Stimulated activated naive B cell treated with anti-CD40 and anti-IgM and Interleukin-4, amounts not matched to agents 10 μg/mL and 1 μg/mL and 100 μg/mL, for 72 hours (primary cell): ENCODE data around the gene RAD51B.
A peak's percentile ranks its signal among the peaks of the same experiment; 100 is the strongest.

Source experiments
- ATAC-seq, 2 donors: fragments of 150-1000 bp; cut with Tn5 transposase; replicated peaks; 2 replicates each; pipeline ENCODE4 v1.10.0; 2021; ENCODE audit warnings: moderate library complexity in 1 of 2
- DNase-seq: peaks from one replicate; pipeline ENCODE4 v3.0.0; 2021
- H3K27ac Mint-ChIP-seq: one replicate; pipeline ENCODE4 v1.8.0; 2022; ENCODE audit warnings: mild to moderate bottlenecking, mixed read lengths
- H3K27me3 Mint-ChIP-seq, 2 donors: one replicate each; pipeline ENCODE4 v1.8.0; 2022; ENCODE audit warnings: mixed read lengths in 2 of 2
- H3K36me3 Mint-ChIP-seq, 2 donors: one replicate each; pipeline ENCODE4 v1.8.0; 2022; ENCODE audit warnings: mixed read lengths in 2 of 2, mild to moderate bottlenecking in 1 of 2
- H3K4me1 Mint-ChIP-seq, 2 donors: one replicate each; pipeline ENCODE4 v1.8.0; 2022; ENCODE audit warnings: mixed read lengths in 2 of 2, mild to moderate bottlenecking in 1 of 2
- H3K4me3 Mint-ChIP-seq, 2 donors: one replicate each; pipeline ENCODE4 v1.8.0; 2022; ENCODE audit warnings: mild to moderate bottlenecking in 2 of 2, mixed read lengths in 2 of 2, moderate library complexity in 1 of 2
- H3K9me3 Mint-ChIP-seq, 2 donors: one replicate each; pipeline ENCODE4 v1.8.0; 2022; ENCODE audit warnings: mixed read lengths in 2 of 2, mild to moderate bottlenecking in 1 of 2

Gene RAD51B

GRCh38 chr14:68459480-68460136 lies 640.0 kb downstream of the RAD51B start:
- Mint-ChIP-seq H3K4me3 (no peak overlapping the region), H3K9me3 (peaks cover 6 to 9% of the 10 kb centered on the region in 2 donors)
- no peak for DNase-seq

DNA sequence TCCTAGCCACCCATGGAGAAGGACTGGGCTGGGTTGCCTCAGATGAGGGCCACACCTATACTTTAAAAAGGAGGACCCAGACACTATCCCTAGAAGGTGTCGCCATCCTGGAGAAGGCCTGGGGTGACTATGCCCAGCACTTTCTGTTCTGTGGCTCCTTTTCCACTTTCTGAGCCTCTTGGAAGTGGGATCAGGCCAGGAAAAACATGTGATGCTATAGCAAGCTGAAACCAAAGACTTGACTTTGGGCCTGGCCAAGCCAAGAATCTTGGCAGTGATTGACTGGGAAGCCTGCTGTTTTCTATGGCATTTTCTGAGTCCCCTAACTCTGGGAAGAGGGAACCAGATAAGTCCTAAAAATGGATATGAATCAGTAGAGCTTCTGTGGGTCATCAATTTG lies 641.0 kb downstream of the RAD51B start:
- Mint-ChIP-seq H3K36me3 (peaks cover 0 to 4% of the 10 kb centered on the region in 2 donors), H3K27ac (no peak overlapping the region), H3K27me3 (no peaks in the 10 kb centered on the region), H3K4me3 (no peak overlapping the region), H3K9me3 (peaks cover 4 to 9% of the 10 kb centered on the region in 2 donors), H3K4me1 (peaks cover 15 to 45% of the 10 kb centered on the region in 2 donors)
- DNase-seq (no peak), ATAC-seq (no peak)

More at GRCh38 chr14:68459480-68460136, 640.0 kb downstream of the RAD51B start:
- H3K4me1 Mint-ChIP-seq = peaks cover 10 to 36% of the 10 kb centered on the region in 2 donors
- no peak overlapping the region for H3K27ac Mint-ChIP-seq
- no peaks in the 10 kb centered on the region for H3K27me3 Mint-ChIP-seq
- H3K36me3 Mint-ChIP-seq = peaks cover 6 to 12% of the 10 kb centered on the region in 2 donors
- no peak for ATAC-seq

DNA sequence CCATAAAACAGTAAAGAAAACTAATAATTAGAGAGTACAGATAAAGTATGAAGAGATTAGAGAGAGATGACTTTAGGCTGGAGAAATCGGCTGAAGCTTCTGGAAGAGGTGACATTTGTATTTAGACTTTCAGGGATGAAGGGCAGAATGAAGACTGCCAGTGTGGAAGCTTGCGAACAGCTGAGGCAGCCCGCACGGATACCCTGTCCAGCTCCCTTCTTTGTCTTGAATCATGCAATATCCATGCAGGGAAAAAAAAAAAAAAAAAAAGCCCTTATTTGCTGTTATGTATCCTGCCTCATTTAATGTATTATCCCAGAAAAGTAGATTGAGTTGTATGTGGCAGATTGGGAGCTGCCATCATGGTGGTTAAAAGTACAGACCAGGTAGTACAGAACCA lies 641.5 kb downstream of the RAD51B start:
- Mint-ChIP-seq H3K9me3 (peaks cover 0 to 5% of the 10 kb centered on the region in 2 donors), H3K36me3 (no peaks in the 10 kb centered on the region), H3K4me3 (no peak overlapping the region), H3K27ac (no peak overlapping the region), H3K27me3 (no peaks in the 10 kb centered on the region), H3K4me1 (peaks cover 15 to 45% of the 10 kb centered on the region in 2 donors)
- DNase-seq (no peak), ATAC-seq (no peak)

GRCh38 chr14:68462683-68463082 lies 643.1 kb downstream of the RAD51B start:
- no peaks in the 10 kb centered on the region for H3K9me3 Mint-ChIP-seq
- no peak overlapping the region for H3K4me3 Mint-ChIP-seq
- H3K27me3 Mint-ChIP-seq = no peaks in the 10 kb centered on the region
- DNase-seq (no peak), ATAC-seq (no peak)
- H3K36me3 Mint-ChIP-seq = no peaks in the 10 kb centered on the region
- H3K4me1 Mint-ChIP-seq = peaks cover 12 to 45% of the 10 kb centered on the region in 2 donors
- no peak overlapping the region for H3K27ac Mint-ChIP-seq

- H3K27ac Mint-ChIP-seq = no peak overlapping the region
- H3K36me3 Mint-ChIP-seq = peaks cover 0 to 3% of the 10 kb centered on the region in 2 donors
- H3K27me3 Mint-ChIP-seq = no peaks in the 10 kb centered on the region
- no peak for DNase-seq
- no peak for ATAC-seq
- H3K4me1 Mint-ChIP-seq = peaks cover 15 to 49% of the 10 kb centered on the region in 2 donors
- H3K9me3 Mint-ChIP-seq = no peaks in the 10 kb centered on the region
- H3K4me3 Mint-ChIP-seq = no peak overlapping the region
Observed at GRCh38 chr14:68463299-68463698, 643.7 kb downstream of the RAD51B start.

- Mint-ChIP-seq H3K27ac (no peak overlapping the region), H3K27me3 (no peaks in the 10 kb centered on the region), H3K4me3 (no peak overlapping the region), H3K36me3 (peaks cover 2 to 8% of the 10 kb centered on the region in 2 donors), H3K4me1 (peaks cover 21 to 53% of the 10 kb centered on the region in 2 donors), H3K9me3 (no peaks in the 10 kb centered on the region)
- ATAC-seq = no peak
- no peak for DNase-seq
Observed at GRCh38 chr14:68463705-68464374, 644.3 kb downstream of the RAD51B start.

- H3K9me3 Mint-ChIP-seq = no peaks in the 10 kb centered on the region
- H3K36me3 Mint-ChIP-seq = peaks cover 4 to 10% of the 10 kb centered on the region in 2 donors
- no peak for DNase-seq
- no peak overlapping the region for H3K4me3 Mint-ChIP-seq
- H3K27ac Mint-ChIP-seq = no peak overlapping the region
- H3K27me3 Mint-ChIP-seq = no peaks in the 10 kb centered on the region
- H3K4me1 Mint-ChIP-seq = peaks cover 20 to 53% of the 10 kb centered on the region in 2 donors
- no peak for ATAC-seq
Observed at GRCh38 chr14:68464711-68465110, 645.1 kb downstream of the RAD51B start.

GRCh38 chr14:68466491-68466977 lies 647.0 kb downstream of the RAD51B start:
- no peak overlapping the region for H3K27ac Mint-ChIP-seq
- H3K4me1 Mint-ChIP-seq = peaks cover 30 to 61% of the 10 kb centered on the region in 2 donors
- H3K9me3 Mint-ChIP-seq = no peaks in the 10 kb centered on the region
- DNase-seq = no peak
- no peaks in the 10 kb centered on the region for H3K27me3 Mint-ChIP-seq
- no peak for ATAC-seq
- H3K36me3 Mint-ChIP-seq = peaks cover 10 to 12% of the 10 kb centered on the region in 2 donors
- H3K4me3 Mint-ChIP-seq = no peak overlapping the region

GRCh38 chr14:68467425-68467824 lies 647.8 kb downstream of the RAD51B start:
- Mint-ChIP-seq H3K4me3 (no peak overlapping the region), H3K27me3 (no peaks in the 10 kb centered on the region), H3K9me3 (no peaks in the 10 kb centered on the region), H3K4me1 (peaks cover 39 to 61% of the 10 kb centered on the region in 2 donors), H3K27ac (no peak overlapping the region), H3K36me3 (peaks cover 16% of the 10 kb centered on the region in 2 donors)
- DNase-seq (no peak), ATAC-seq (no peak)

DNA sequence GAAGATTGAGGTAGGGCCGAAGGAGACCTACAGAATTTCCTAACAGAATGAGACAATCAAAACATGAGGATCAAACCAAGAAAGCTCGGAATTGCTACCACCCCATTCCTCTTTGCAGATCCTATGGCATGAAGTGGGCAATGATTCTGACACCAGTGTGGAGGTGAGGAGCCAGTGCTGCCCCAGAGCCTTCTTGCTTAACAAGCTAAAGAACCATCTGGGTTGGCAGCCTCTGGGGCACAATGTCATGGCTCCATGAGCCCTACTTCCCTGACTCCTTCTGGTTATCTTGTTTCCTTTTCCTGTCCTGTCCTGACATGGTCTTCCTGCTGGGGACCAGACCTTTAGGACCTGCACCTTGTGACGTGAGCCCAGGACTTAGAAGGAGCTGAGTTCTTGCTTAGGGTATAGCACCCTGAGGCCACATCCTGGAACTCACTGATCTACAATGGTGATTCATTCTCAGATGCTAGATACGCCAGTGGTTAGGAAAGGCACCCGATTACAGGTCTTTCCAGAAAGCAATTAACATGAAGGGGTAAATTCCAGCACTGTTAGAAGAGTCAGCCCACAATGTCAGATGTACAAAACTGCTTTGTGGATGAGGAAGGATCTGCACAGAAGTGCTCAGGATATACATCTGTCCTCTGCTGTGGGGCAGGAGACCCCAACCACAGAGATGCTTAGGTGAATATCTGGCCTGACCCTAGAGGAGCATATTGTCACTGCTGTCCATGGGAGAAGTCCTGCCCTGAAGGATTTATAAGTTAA lies 649.0 kb downstream of the RAD51B start:
- Mint-ChIP-seq H3K36me3 (peaks cover 16 to 22% of the 10 kb centered on the region in 2 donors), H3K4me3 (no peak overlapping the region), H3K9me3 (no peaks in the 10 kb centered on the region), H3K27me3 (no peaks in the 10 kb centered on the region), H3K27ac (peak overlapping the region; percentile 90), H3K4me1 (peaks cover 48 to 66% of the 10 kb centered on the region in 2 donors)
- DNase-seq = no peak
- peak; percentile 66 to 78 for ATAC-seq

DNA sequence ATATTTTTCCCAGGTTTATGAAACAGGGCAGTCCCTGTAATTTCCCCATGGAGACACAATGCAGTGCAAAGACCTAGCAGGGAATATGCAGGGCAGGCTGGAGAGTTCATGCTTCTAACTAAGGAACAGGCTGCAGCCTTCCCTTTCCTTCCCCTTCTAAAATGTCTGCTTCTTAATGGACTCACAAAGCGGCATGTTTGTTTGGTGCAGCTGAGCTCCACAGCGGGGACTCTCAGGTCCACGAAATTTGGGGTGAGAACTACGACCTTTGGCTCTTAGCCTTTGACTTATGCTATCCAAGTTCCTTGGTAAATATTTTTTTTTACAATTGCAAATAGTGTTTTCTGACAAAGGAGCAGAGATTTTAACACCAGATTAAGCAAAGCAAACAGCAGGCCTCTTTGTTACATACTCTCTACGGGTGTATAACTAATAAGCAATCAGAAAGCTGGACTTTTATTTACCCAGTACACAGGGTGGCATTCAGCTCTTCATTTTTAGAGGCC lies 649.7 kb downstream of the RAD51B start:
- no peak overlapping the region for H3K4me3 Mint-ChIP-seq
- H3K4me1 Mint-ChIP-seq = peaks cover 50 to 73% of the 10 kb centered on the region in 2 donors
- DNase-seq = no peak
- H3K27ac Mint-ChIP-seq = peak overlapping the region; percentile 9
- no peak for ATAC-seq
- H3K36me3 Mint-ChIP-seq = peaks cover 19 to 29% of the 10 kb centered on the region in 2 donors
- H3K27me3 Mint-ChIP-seq = no peaks in the 10 kb centered on the region
- H3K9me3 Mint-ChIP-seq = peaks cover 0 to 2% of the 10 kb centered on the region in 2 donors

- H3K4me3 Mint-ChIP-seq = no peak overlapping the region
- H3K4me1 Mint-ChIP-seq = peaks cover 48 to 73% of the 10 kb centered on the region in 2 donors
- H3K27ac Mint-ChIP-seq = peak overlapping the region; percentile 97
Observed at GRCh38 chr14:68470361-68470760, 650.8 kb downstream of the RAD51B start.

DNA sequence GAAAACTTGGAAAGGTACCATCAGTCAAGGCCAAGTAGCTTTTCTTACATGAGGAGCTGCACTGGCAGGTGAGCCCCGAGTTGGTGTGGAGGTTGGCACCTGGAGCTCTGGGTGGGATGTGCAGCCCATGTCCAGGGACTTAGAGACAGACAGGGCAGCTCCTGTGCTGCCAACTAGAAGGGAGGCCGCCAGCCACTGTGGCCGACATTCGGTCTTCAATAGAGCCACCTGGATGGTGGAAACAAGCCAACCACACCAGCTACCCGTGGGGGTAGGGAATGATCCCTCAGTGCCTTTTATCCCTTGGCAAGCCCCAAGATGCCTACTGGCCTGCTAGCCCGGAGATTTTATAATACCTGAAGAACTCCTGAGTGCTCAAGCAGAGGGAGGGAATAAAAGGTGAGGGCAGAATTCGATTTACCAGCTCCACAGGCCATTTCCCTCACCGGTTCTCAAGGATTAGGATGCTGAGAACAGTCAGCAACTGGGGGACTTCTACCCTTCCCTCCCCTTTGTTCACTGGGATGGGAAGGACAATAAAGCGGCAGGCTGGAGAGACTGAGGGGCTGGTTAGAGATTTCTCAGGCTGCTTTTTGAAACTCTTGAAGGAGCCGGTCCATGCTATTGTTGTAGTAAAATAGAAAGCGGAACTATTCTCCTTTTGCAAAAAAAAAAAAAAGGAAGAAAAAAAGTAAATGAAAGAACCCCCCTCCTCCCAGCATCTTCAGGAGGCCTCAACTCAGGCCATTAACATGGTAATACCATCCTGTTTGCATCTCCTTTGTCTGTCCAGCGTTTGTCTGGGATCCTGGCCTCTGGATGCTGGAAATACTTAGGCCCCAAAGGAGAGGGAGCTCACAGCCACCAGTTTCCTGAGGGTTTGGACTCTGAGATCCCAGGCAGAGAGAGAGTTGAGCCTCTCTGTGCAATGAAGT lies 651.7 kb downstream of the RAD51B start:
- ATAC-seq = peak; percentile 74 to 82
- Mint-ChIP-seq H3K4me1 (peaks cover 54 to 81% of the 10 kb centered on the region in 2 donors), H3K27ac (peak overlapping the region; percentile 97), H3K27me3 (no peaks in the 10 kb centered on the region), H3K4me3 (peak overlapping the region in 1 of 2 donors; percentile 48), H3K9me3 (peaks cover 0 to 3% of the 10 kb centered on the region in 2 donors), H3K36me3 (peaks cover 23 to 32% of the 10 kb centered on the region in 2 donors)
- DNase-seq = no peak

More at GRCh38 chr14:68470361-68470760, 650.8 kb downstream of the RAD51B start:
- DNase-seq (no peak), ATAC-seq (no peak)
- no peaks in the 10 kb centered on the region for H3K27me3 Mint-ChIP-seq
- peaks cover 0 to 3% of the 10 kb centered on the region in 2 donors for H3K9me3 Mint-ChIP-seq
- peaks cover 23 to 32% of the 10 kb centered on the region in 2 donors for H3K36me3 Mint-ChIP-seq
